ENCODE results near the gene ACTR3. TPM values are rescaled to one million over a fixed set of nuclear protein-coding genes. Genes with fewer than 3 reads are reported as not detected.

The ACTR3 gene
- 108 TPM for total RNA-seq

GRCh38 chr2:113889471-113890252, at the start of gene ACTR3:
TSS of gene ACTR3 (plus strand) at chr2:113890089. CDS start at chr2:113890280, 191 bp downstream.

Small RNA genes lying within 50 kb of the gene (small RNA-seq; reads per million reads assigned to genes)
- gene RF00012: not detected

Other genes with a start within 250 kb of the ACTR3 start
- gene SLC35F5, start 133.4 kb upstream of the ACTR3 start, total RNA-seq: 131 TPM

Data from diencephalon (tissue), 1 donor.